HEK293 (cell line): Measurements from ENCODE around the gene HSD17B14.

Experiments used
- BCL11B ChIP-seq: fragments of 450-650 bp; formaldehyde crosslinking; IDR thresholded peaks from 2 replicates; pipeline ENCODE4 v1.5.1; 2016; ENCODE audit warnings: low read depth, missing biosample characterization, missing genetic modification characterization
- GLI2 ChIP-seq: fragments of 450-650 bp; formaldehyde crosslinking; IDR thresholded peaks from 2 replicates; pipeline ENCODE4; 2017; ENCODE audit warnings: missing biosample characterization, missing genetic modification characterization, low read depth, borderline replicate concordance
- GLI4 ChIP-seq: fragments of 450-650 bp; formaldehyde crosslinking; IDR thresholded peaks from 2 replicates; pipeline ENCODE4 v1.5.1; 2016; ENCODE audit warnings: missing biosample characterization, missing genetic modification characterization
- KLF9 ChIP-seq: fragments of 450-650 bp; formaldehyde crosslinking; IDR thresholded peaks from 2 replicates; pipeline ENCODE4 v1.5.1; 2016; ENCODE audit warnings: missing biosample characterization, missing genetic modification characterization, low read depth
- OVOL3 ChIP-seq: fragments of 450-650 bp; formaldehyde crosslinking; IDR thresholded peaks from 2 replicates; pipeline ENCODE4 v1.5.1; 2016; ENCODE audit warnings: missing biosample characterization, missing genetic modification characterization
- RBAK ChIP-seq: fragments of 450-650 bp; formaldehyde crosslinking; IDR thresholded peaks from 2 replicates; pipeline ENCODE4 v1.5.1; 2016; ENCODE audit warnings: missing biosample characterization, missing genetic modification characterization
- REPIN1 ChIP-seq: fragments of 450-650 bp; formaldehyde crosslinking; IDR thresholded peaks from 2 replicates; pipeline ENCODE4 v1.5.1; 2017; ENCODE audit warnings: missing biosample characterization, missing genetic modification characterization, low read depth
- SCRT2 ChIP-seq: fragments of 450-650 bp; formaldehyde crosslinking; IDR thresholded peaks from 2 replicates; pipeline ENCODE4 v1.5.1; 2016; ENCODE audit warnings: missing biosample characterization, missing genetic modification characterization
- ZBTB1 ChIP-seq: fragments of 450-650 bp; formaldehyde crosslinking; IDR thresholded peaks from 2 replicates; pipeline ENCODE4 v1.5.1; 2016; ENCODE audit warnings: missing biosample characterization, missing genetic modification characterization
- ZBTB10 ChIP-seq: fragments of 450-650 bp; formaldehyde crosslinking; IDR thresholded peaks from 2 replicates; pipeline ENCODE4 v1.5.1; 2016; ENCODE audit warnings: missing biosample characterization, missing genetic modification characterization
- ZBTB21 ChIP-seq: fragments of 450-650 bp; formaldehyde crosslinking; IDR thresholded peaks from 2 replicates; pipeline ENCODE4 v1.5.1; 2017; ENCODE audit warnings: missing biosample characterization, missing genetic modification characterization
- ZBTB44 ChIP-seq: fragments of 450-650 bp; IDR thresholded peaks from 2 replicates; pipeline ENCODE4 v1.5.1; 2018; ENCODE audit warnings: missing biosample characterization, mild to moderate bottlenecking, missing genetic modification characterization
- ZBTB7A ChIP-seq: fragments of 450-650 bp; formaldehyde crosslinking; IDR thresholded peaks from 2 replicates; pipeline ENCODE4 v1.5.1; 2016; ENCODE audit warnings: low read depth, missing biosample characterization, missing genetic modification characterization
- ZNF174 ChIP-seq: fragments of 450-650 bp; formaldehyde crosslinking; IDR thresholded peaks from 2 replicates; pipeline ENCODE4 v1.5.0; 2017; ENCODE audit warnings: missing biosample characterization, mild to moderate bottlenecking, missing genetic modification characterization
- ZNF266 ChIP-seq: fragments of 450-650 bp; formaldehyde crosslinking; IDR thresholded peaks from 2 replicates; pipeline ENCODE4 v1.5.1; 2016; ENCODE audit warnings: missing biosample characterization, missing genetic modification characterization, low read depth
- ZNF354C ChIP-seq: fragments of 450-650 bp; formaldehyde crosslinking; IDR thresholded peaks from 2 replicates; pipeline ENCODE4 v1.5.1; 2016; ENCODE audit warnings: missing biosample characterization, missing genetic modification characterization, low read depth, borderline replicate concordance
- ZNF514 ChIP-seq: fragments of 450-650 bp; formaldehyde crosslinking; IDR thresholded peaks from 2 replicates; pipeline ENCODE4 v1.5.1; 2016; ENCODE audit warnings: missing biosample characterization, missing genetic modification characterization
- ZNF571 ChIP-seq: fragments of 450-650 bp; formaldehyde crosslinking; IDR thresholded peaks from 2 replicates; pipeline ENCODE4 v1.5.0; 2017; ENCODE audit warnings: missing biosample characterization, missing genetic modification characterization
- ZNF610 ChIP-seq: fragments of 450-650 bp; formaldehyde crosslinking; IDR thresholded peaks from 2 replicates; pipeline ENCODE4 v1.5.1; 2016; ENCODE audit warnings: missing biosample characterization, missing genetic modification characterization, borderline replicate concordance
- ZNF629 ChIP-seq: fragments of 450-650 bp; formaldehyde crosslinking; IDR thresholded peaks from 2 replicates; pipeline ENCODE4 v1.5.1; 2017; ENCODE audit warnings: missing biosample characterization, missing genetic modification characterization
- ZSCAN18 ChIP-seq: fragments of 450-650 bp; formaldehyde crosslinking; IDR thresholded peaks from 2 replicates; pipeline ENCODE4 v1.5.1; 2016; ENCODE audit warnings: missing biosample characterization, missing genetic modification characterization
- ZSCAN23 ChIP-seq: fragments of 450-650 bp; formaldehyde crosslinking; IDR thresholded peaks from 2 replicates; pipeline ENCODE4 v1.5.1; 2016; ENCODE audit warnings: missing biosample characterization, missing genetic modification characterization
- ZXDB ChIP-seq: fragments of 450-650 bp; formaldehyde crosslinking; IDR thresholded peaks from 2 replicates; pipeline ENCODE4 v1.5.1; 2016; ENCODE audit warnings: missing biosample characterization, missing genetic modification characterization
- TF ChIP-seq, protein P1 (sequence below): fragments of 450-650 bp; formaldehyde crosslinking; IDR thresholded peaks from 2 replicates; pipeline ENCODE4 v1.5.1; 2017; ENCODE audit warnings: missing biosample characterization, missing genetic modification characterization
- TF ChIP-seq, protein P2 (sequence below): fragments of 450-650 bp; formaldehyde crosslinking; IDR thresholded peaks from 2 replicates; pipeline ENCODE4 v1.5.1; 2016; ENCODE audit warnings: missing biosample characterization, missing genetic modification characterization
- TF ChIP-seq, protein P3 (sequence below): IDR thresholded peaks from 2 replicates; pipeline ENCODE4 v1.6.1; 2011; ENCODE audit warnings: mild to moderate bottlenecking, low read depth, low read length, borderline replicate concordance
- TF ChIP-seq, protein P4 (sequence below): fragments of 450-650 bp; formaldehyde crosslinking; IDR thresholded peaks from 2 replicates; pipeline ENCODE4 v1.5.1; 2017; ENCODE audit warnings: missing biosample characterization, mild to moderate bottlenecking, missing genetic modification characterization, moderate library complexity

The HSD17B14 gene

GRCh38 chr19:48812094-48812929 lies 24.0 kb downstream of the HSD17B14 start (continued):
- TF ChIP-seq, protein P1, sequence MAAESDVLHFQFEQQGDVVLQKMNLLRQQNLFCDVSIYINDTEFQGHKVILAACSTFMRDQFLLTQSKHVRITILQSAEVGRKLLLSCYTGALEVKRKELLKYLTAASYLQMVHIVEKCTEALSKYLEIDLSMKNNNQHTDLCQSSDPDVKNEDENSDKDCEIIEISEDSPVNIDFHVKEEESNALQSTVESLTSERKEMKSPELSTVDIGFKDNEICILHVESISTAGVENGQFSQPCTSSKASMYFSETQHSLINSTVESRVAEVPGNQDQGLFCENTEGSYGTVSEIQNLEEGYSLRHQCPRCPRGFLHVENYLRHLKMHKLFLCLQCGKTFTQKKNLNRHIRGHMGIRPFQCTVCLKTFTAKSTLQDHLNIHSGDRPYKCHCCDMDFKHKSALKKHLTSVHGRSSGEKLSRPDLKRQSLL: no peak
- TF ChIP-seq ZNF610 (tag by site-specific recombination): no peak
- no peak for TF ChIP-seq SCRT2 (tag by site-specific recombination)
- TF ChIP-seq ZBTB21: no peak
- no peak for TF ChIP-seq ZBTB1 (tag by site-specific recombination)
- TF ChIP-seq, protein P2, sequence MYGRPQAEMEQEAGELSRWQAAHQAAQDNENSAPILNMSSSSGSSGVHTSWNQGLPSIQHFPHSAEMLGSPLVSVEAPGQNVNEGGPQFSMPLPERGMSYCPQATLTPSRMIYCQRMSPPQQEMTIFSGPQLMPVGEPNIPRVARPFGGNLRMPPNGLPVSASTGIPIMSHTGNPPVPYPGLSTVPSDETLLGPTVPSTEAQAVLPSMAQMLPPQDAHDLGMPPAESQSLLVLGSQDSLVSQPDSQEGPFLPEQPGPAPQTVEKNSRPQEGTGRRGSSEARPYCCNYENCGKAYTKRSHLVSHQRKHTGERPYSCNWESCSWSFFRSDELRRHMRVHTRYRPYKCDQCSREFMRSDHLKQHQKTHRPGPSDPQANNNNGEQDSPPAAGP (tag by site-specific recombination): no peak
- no peak for TF ChIP-seq OVOL3 (tag by site-specific recombination)
- TF ChIP-seq GLI2 (tag by site-specific recombination): no peak
- TF ChIP-seq RBAK: no peak
- TF ChIP-seq ZNF514 (tag by site-specific recombination): no peak
- TF ChIP-seq GLI4: no peak
- TF ChIP-seq ZBTB44 (tag by site-specific recombination): no peak
- TF ChIP-seq, protein P3, sequence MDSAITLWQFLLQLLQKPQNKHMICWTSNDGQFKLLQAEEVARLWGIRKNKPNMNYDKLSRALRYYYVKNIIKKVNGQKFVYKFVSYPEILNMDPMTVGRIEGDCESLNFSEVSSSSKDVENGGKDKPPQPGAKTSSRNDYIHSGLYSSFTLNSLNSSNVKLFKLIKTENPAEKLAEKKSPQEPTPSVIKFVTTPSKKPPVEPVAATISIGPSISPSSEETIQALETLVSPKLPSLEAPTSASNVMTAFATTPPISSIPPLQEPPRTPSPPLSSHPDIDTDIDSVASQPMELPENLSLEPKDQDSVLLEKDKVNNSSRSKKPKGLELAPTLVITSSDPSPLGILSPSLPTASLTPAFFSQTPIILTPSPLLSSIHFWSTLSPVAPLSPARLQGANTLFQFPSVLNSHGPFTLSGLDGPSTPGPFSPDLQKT: no peak
- TF ChIP-seq ZNF571 (tag by site-specific recombination): no peak
- no peak for TF ChIP-seq ZNF266
- TF ChIP-seq ZBTB7A (tag by site-specific recombination): no peak
- peak; percentile 90 for TF ChIP-seq ZBTB10 (tag by site-specific recombination)
- TF ChIP-seq, protein P4, sequence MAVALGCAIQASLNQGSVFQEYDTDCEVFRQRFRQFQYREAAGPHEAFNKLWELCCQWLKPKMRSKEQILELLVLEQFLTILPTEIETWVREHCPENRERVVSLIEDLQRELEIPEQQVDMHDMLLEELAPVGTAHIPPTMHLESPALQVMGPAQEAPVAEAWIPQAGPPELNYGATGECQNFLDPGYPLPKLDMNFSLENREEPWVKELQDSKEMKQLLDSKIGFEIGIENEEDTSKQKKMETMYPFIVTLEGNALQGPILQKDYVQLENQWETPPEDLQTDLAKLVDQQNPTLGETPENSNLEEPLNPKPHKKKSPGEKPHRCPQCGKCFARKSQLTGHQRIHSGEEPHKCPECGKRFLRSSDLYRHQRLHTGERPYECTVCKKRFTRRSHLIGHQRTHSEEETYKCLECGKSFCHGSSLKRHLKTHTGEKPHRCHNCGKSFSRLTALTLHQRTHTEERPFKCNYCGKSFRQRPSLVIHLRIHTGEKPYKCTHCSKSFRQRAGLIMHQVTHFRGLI (tag by site-specific recombination): no peak
- peak; percentile 48; the same call in 1 of the 2 replicates for TF ChIP-seq ZXDB (tag by site-specific recombination)
- no peak for TF ChIP-seq ZSCAN23 (tag by site-specific recombination)
- TF ChIP-seq ZNF354C (tag by site-specific recombination): no peak
- TF ChIP-seq REPIN1 (tag by site-specific recombination): no peak
- no peak for TF ChIP-seq ZNF174
- no peak; the same call in 1 of the 2 replicates for TF ChIP-seq ZNF629
- no peak for TF ChIP-seq ZSCAN18
- no peak for TF ChIP-seq BCL11B (tag by site-specific recombination)
- TF ChIP-seq KLF9 (tag by site-specific recombination): peak; percentile 93
